Right cardiac atrium (tissue), 5 donors: ENCODE measurements around the gene KLHL17. TPM values are rescaled to one million over a fixed set of nuclear protein-coding genes. Genes with fewer than 3 reads are reported as not detected.
A peak's percentile ranks its signal among the peaks of the same experiment; 100 is the strongest.
"Not testable (repeated sequence)": the region's sequence is repeated elsewhere in the genome, so short reads cannot be mapped to it uniquely, and the experiment has no call there.

Experiments used
- ATAC-seq, 2 donors: fragments of 200-7000 bp; cut with Tn5 transposase; one replicate each; pipeline versions ENCODE4 v1.8.0 to v1.9.1; 2020; ENCODE audit warnings: moderate library complexity in 2 of 2, mild to moderate bottlenecking in 1 of 2
- DNase-seq, 3 donors: peaks; one replicate each; pipeline ENCODE4 v3.0.0-alpha.2; 2020
- H3K27ac ChIP-seq: one replicate; pipeline ENCODE4 v1.5.1; 2013; ENCODE audit warnings: mild to moderate bottlenecking, low read length, control low read depth, moderate library complexity
- H3K27me3 ChIP-seq: one replicate; pipeline ENCODE4 v1.6.1; 2013; ENCODE audit not compliant: control insufficient read depth, insufficient read depth
- H3K4me1 ChIP-seq: one replicate; pipeline ENCODE4 v1.6.1; 2013; ENCODE audit warnings: low read length; ENCODE audit not compliant: control insufficient read depth, insufficient read depth
- H3K4me3 ChIP-seq: one replicate; pipeline ENCODE4 v1.5.1; 2013; ENCODE audit warnings: low read length, control low read depth
- H3K9me3 ChIP-seq: one replicate; pipeline ENCODE4 v1.6.1; 2013; ENCODE audit warnings: low read length; ENCODE audit not compliant: control insufficient read depth
- WGBS: extraction: QIAGEN DNeasy Blood & Tissue Kit; methylation state at CpG from one replicate; pipeline ENCODE4 v1.1.7; 2013; 5-methylcytosine and 5-hydroxymethylcytosine counted together
- intact Hi-C, 4 donors: fragments of 100-400 bp; cut with DNase I; formaldehyde crosslinking; loops; one replicate each; pipeline versions ENCODE4 v1.11.0 to v1.14.0; 2022 to 2023
- polyA plus RNA-seq: library from polyadenylated mRNA; stranded (reverse); fragments of 200-250 nt; gene quantifications from one replicate; pipeline ENCODE4 v1.2.3, GENCODE V29; 2013
- total RNA-seq, 4 donors: library from RNA; stranded (reverse); fragmentation: NEBNext Ultra II Directional; extraction: Animal tissue kit (Norgen Biotek cat#: 25700); gene quantifications; one replicate each; pipeline ENCODE4 v1.2.1, GENCODE V29; 2021
- donor health status: healthy with polysubstance abuse.
- donor health status: DM: no; HTN: yes; CAD: no.
- donor health status: DM: no; HTN: no; CAD: no.
- donor health status: DM: no; HTN: yes; CAD: no; lungs with severe emphysema.
- donor health status: DM: yes; HTN: yes; CAD: no.

Gene KLHL17
- total and polyA plus RNA-seq, 5 donors: 5.0 to 9.7 (median 5.4) TPM

DNA sequence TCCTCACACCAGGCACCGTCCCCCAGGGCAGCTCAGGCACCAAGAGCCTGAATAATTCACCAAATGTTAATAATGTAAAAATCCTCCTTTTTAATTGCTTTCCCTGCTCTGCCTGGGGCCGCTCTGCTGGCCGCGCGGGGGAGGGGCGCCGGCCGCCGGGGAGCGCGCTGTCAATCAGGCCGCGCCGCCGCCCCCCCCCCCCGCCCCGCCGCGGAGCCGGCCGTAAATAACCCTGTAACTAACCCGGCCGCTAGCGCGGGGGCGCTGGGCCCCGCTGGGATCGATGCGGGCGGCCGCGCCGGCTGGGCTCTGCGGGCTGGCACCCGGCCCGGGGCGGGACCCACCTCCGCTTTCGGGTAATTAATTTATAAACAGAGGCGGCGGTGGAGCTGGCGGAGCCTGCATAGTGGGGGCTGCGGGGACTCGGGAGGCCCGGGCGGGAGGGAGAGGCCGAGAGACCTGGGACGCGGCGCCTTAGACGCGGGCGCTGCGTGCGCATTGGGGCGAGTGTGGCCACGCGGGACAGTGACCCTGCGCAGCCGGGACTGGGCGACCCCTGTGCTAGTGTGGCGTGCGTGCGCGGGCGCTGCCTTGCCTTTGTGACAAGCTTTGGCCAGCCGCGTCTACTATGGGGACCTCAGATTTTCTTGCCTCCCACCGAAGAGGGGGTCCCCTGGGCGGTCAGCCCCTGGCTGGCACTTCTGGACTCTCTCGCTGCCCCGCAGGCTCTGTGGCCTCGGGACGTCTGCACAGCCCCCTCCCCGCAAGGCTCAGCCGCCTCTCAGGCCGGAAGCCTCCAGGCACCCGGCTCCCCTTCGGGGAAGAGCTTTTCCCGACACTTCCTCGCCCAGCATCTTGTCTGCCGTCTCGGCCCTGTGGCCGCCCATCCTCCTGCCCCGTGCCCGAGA lies 20.0 kb upstream of the KLHL17 start:
- Histone ChIP-seq H3K27ac (peak overlapping the region; percentile 26), H3K4me3 (peak overlapping the region; percentile 43), H3K4me1 (no peaks in the 10 kb centered on the region), H3K9me3 (no peaks in the 10 kb centered on the region), H3K27me3 (no peaks in the 10 kb centered on the region)
- ATAC-seq (peak; percentile 5 to 15), DNase-seq (peak; percentile 78 to 94 (median 93))
- intact Hi-C loops: no loop called here
- WGBS: under 1% methylated on average over 81 of the region's 86 CpGs

DNA sequence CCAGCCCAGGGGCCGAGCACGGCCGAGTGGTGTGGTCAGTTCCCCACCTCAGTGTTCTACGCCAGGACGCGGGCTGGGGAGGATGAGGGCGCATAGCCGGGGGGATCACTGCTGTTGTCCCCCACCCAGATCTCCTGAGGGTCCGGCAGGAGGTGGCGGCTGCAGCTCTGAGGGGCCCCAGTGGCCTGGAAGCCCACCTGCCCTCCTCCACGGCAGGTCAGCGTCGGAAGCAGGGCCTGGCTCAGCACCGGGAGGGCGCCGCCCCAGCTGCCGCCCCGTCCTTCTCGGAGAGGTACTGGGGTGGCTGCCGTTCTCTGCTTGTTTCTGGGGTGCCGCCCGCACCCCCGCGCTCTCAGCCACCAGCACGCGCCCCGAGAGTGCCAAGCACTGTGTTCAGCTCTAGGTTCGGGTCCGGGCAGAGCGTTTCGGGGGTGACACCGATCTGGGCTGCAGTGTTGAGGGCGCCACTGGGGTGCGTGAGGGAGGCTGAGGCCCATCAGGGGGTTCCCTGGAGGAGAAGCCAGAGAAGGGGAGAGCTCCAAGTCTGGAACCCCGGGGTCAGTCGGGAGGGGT lies 19.3 kb upstream of the KLHL17 start:
- intact Hi-C loops: no loop called here
- Histone ChIP-seq H3K4me3 (peak overlapping the region; percentile 43), H3K27ac (peak overlapping the region; percentile 10), H3K4me1 (no peaks in the 10 kb centered on the region), H3K27me3 (no peaks in the 10 kb centered on the region), H3K9me3 (no peaks in the 10 kb centered on the region)
- DNase-seq: peak in 1 of 3 donors; percentile 74
- no peak for ATAC-seq
- 5% methylated on average over 36 of the region's 36 CpGs for WGBS

DNA sequence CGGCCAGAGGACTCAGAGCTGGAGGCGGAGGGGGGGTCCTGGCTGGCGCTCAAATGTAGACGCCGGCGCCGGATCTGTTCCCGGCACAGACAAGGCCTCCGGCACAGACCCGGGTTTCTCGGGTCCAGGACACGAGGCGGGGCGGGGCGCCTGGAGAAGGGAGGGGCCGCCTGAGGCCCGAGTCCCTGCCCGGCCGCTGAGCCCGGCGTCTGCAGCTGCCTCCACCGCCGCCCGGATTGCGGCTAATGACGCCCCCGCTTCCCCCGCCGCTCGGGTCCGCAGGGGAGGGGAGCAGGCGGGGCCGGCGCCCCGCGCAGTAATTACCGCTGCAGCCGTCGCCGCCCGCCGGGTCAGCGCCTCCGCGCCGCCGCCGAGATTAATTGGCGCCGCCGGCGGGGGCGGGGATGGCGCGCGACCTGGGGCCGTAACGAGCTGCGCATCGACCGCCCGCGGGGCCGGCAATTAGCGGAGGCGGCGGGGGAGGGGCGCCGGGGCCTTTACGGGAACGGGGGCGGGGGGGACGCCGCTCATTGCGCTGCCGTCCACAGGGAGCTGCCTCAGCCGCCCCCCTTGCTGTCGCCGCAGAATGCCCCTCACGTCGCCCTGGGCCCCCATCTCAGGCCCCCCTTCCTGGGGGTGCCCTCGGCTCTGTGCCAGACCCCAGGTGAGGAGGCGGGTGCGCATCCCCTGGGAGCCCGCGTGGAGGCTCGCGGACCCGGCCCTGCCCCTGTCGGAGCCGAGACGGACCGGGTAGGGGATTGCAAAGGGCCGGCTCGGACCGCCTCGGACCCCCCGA lies 18.6 kb upstream of the KLHL17 start:
- WGBS: under 1% methylated on average over 98 of the region's 98 CpGs
- no peaks in the 10 kb centered on the region for H3K4me1 ChIP-seq
- H3K9me3 ChIP-seq: no peaks in the 10 kb centered on the region
- ATAC-seq: peak; percentile 59 to 62
- peak overlapping the region; percentile 10 for H3K27ac ChIP-seq
- peak; percentile 90 to 97 (median 96) for DNase-seq
- intact Hi-C loops: no loop called here
- no peaks in the 10 kb centered on the region for H3K27me3 ChIP-seq
- H3K4me3 ChIP-seq: peak overlapping the region; percentile 40

DNA sequence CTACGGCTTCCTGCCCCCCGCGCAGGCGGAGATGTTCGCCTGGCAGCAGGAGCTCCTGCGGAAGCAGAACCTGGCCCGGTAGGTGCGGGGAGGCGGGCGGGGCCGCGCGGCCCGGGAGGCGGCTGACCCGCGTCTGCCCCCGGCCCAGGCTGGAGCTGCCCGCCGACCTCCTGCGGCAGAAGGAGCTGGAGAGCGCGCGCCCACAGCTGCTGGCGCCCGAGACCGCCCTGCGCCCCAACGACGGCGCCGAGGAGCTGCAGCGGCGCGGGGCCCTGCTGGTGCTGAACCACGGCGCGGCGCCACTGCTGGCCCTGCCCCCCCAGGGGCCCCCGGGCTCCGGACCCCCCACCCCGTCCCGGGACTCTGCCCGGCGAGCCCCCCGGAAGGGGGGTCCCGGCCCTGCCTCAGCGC lies 18.0 kb upstream of the KLHL17 start:
- H3K9me3 ChIP-seq: no peaks in the 10 kb centered on the region
- 4% methylated on average over 48 of the region's 48 CpGs for WGBS
- H3K4me1 ChIP-seq: no peaks in the 10 kb centered on the region
- DNase-seq (peak in 1 of 3 donors; percentile 76), ATAC-seq (no peak)
- H3K27me3 ChIP-seq: no peaks in the 10 kb centered on the region
- peak overlapping the region; percentile 40 for H3K4me3 ChIP-seq
- intact Hi-C loops: no loop called here
- peak overlapping the region; percentile 5 for H3K27ac ChIP-seq

DNA sequence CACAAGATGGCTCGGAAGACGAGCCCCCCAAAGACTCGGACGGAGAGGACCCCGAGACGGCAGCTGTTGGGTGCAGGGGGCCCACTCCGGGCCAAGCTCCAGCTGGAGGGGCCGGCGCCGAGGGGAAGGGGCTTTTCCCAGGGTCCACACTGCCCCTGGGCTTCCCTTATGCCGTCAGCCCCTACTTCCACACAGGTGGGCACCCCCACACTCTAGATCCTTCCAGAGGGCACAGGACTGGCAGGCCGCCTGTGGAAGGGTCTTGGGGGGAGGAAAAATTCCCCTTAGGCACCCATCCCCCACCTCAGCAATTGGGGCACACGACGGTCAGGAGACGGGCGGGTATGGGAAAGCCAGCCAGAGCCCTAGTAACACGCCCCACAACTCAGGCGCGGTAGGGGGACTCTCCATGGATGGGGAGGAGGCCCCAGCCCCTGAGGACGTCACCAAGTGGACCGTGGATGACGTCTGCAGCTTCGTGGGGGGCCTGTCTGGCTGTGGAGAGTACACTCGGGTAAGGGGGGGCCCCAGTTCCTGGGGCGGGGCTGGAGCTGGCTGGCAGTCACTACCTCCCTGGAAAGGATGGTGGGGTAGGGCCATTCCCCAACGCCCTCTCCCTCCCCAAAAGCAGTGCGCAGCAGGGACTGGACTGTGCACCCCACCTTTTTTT lies 17.4 kb upstream of the KLHL17 start:
- H3K4me1 ChIP-seq: no peaks in the 10 kb centered on the region

DNA sequence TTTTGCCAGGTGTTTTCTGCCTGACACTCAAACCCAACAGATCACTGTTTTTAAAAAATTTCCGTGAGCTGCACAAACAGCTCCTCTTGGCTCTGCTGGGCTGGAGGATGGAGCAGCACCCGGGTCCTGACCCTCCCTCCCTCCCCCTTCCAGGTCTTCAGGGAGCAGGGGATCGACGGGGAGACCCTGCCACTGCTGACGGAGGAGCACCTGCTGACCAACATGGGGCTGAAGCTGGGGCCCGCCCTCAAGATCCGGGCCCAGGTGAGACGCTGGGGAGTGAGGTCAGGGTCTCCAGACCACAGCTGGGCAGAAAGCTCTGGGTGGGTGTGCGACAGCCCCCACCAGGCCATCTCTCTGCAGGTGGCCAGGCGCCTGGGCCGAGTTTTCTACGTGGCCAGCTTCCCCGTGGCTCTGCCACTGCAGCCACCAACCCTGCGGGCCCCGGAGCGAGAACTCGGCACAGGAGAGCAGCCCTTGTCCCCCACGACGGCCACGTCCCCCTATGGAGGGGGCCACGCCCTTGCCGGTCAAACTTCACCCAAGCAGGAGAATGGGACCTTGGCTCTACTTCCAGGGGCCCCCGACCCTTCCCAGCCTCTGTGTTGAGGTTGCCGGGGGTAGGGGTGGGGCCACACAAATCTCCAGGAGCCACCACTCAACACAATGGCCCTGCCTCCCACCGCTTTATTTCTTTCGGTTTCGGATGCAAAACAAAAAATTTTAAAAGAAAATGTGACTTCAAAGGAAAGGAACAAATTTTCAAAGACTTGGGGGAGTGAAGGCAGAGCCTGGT lies 16.6 kb upstream of the KLHL17 start:
- Histone ChIP-seq H3K27me3 (no peaks in the 10 kb centered on the region), H3K9me3 (no peaks in the 10 kb centered on the region), H3K27ac (peak overlapping the region; percentile 55), H3K4me1 (no peaks in the 10 kb centered on the region), H3K4me3 (no peak overlapping the region)
- intact Hi-C loops: no loop called here
- 73% methylated on average over 27 of the region's 27 CpGs for WGBS
- DNase-seq (no peak), ATAC-seq (no peak)

More for the DNA sequence above, 17.4 kb upstream of the KLHL17 start:
- DNase-seq (peak; percentile 87 to 96 (median 93)), ATAC-seq (peak; percentile 17 to 32)
- WGBS: 22% methylated on average over 27 of the region's 27 CpGs
- Histone ChIP-seq H3K27me3 (no peaks in the 10 kb centered on the region), H3K27ac (peak overlapping the region; percentile 38), H3K9me3 (no peaks in the 10 kb centered on the region), H3K4me3 (no peak overlapping the region)
- intact Hi-C loops: no loop called here

DNA sequence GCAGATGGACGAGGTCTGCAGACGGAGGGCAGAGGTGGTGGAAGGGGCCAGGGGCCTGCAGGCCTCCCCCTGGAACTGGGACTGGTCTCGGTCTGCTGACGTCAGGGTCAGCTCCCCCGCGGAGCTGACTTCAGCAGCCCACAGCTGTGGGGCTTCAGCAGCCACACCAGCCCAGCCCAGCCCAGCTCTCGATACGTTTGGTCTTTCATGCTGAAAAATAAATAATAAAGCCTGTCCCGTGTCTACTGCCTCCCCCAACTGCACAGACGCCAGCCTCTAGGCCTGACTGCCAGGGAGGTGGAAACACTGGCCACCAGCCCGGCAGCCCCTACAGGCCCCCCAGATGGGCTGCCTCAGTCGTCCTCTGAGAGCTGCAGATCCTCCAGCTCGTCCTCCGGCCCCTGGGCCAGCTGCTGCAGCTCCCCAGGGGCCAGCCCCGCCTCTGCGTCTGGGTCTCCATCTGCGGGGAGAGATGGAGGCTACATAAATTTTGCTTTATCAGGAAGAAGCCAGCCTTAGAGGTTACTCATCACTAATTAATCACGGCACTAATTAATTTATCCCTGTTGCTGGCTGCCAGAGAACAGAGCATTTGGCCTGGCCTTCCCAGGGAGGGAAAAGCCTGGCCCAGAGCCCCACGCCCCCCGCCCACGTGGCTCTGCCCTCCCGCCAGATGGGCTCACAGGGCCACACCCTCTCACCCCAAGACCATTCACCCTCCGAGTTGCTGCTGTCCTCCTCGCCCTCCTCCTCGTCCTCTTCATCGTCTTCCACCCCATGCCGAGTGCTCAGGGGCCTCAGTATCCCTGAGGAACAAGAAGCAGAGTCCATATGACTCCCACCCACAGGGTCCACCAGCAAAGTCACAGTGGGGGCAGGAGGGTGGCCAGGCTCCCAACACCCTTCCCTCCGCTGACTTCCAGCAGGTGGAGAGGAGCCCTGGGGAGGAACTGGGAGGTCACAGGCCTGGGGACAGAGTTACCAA lies 15.8 kb upstream of the KLHL17 start:
- peak; percentile 77 to 92 (median 89) for DNase-seq
- Histone ChIP-seq H3K27me3 (no peaks in the 10 kb centered on the region), H3K9me3 (no peaks in the 10 kb centered on the region), H3K4me1 (no peaks in the 10 kb centered on the region), H3K27ac (no peak overlapping the region), H3K4me3 (no peak overlapping the region)
- WGBS: 52% methylated on average over 28 of the region's 28 CpGs
- ATAC-seq: peak; percentile 28 to 37
- intact Hi-C loops: no loop called here

DNA sequence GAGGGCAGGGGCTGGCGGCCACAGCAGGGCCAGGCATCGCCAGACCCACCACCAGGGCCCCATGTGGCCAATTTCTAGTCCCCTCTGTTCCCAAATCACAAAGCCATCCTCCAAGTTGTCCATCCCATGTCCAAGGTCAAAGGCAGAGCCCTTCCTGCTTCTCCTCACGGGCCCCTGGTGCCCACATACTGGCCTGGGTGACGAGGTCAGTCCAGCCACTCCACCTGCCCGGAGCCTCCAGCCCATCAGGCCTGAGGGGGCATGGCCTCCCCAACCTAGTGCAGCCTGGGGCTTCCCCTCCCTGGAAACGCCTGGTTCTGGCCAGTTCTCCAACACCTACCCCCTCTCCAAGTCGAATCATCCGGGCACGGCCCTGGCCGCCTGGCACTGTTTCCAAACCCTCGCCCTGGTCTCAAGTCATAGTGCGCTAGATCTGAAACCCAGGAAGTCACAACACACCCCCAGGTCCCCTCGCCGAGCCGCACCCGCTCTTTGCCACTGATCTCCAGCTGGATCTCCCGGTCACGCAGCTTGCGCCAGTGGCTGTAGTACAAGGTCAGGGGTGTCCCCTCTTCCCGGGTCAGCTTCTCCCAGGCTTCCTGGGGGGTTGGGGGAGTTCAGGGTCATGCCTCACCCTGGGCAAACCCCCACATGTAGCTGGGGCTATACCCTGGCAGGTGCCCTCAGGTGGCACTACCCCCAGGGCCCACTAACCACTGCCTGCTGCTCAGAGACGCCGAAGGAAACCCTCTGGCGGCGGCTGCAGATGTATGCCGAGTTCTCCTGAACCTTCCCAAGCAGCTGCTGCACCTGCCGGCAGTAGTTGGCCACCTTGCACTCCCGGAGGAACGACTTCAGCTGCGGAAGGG lies 14.5 kb upstream of the KLHL17 start:
- no peak for ATAC-seq
- intact Hi-C loops: no loop called here
- no peak for DNase-seq
- H3K4me1 ChIP-seq: no peaks in the 10 kb centered on the region
- no peak overlapping the region for H3K27ac ChIP-seq
- H3K4me3 ChIP-seq: no peak overlapping the region
- no peaks in the 10 kb centered on the region for H3K27me3 ChIP-seq
- H3K9me3 ChIP-seq: no peaks in the 10 kb centered on the region
- 86% methylated on average over 29 of the region's 29 CpGs for WGBS

DNA sequence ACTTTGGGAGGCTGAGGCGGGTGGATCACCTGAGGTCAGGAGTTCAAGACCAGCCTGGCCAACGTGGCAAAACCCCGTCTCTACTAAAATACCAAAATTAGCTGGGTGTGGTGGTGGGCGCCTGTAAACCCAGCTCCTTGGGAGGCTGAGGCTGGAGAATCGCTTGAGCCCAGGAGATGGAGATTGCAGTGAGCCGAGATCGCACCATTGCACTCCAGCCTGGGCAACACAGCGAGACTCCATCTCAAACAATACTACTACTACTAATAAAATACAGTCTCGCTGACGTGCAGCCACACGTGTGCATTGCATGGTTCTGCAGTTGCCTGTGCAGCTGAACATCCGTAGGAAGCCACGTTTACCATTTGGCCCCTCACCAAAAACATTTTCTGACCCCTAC lies 13.6 kb upstream of the KLHL17 start:
- intact Hi-C loops, H3K4me3 ChIP-seq, DNase-seq, H3K27ac ChIP-seq, H3K9me3 ChIP-seq, H3K4me1 ChIP-seq, H3K27me3 ChIP-seq, ATAC-seq: not testable (repeated sequence)
- 93% methylated on average over 13 of the region's 13 CpGs for WGBS
